GM06990 (cell line): Measurements from ENCODE around the gene RARA.

ENCODE experiments used
- DNase-seq: peaks from one replicate; pipeline ENCODE4 v3.0.0-alpha.2; 2011; ENCODE audit not compliant: insufficient read length; ENCODE audit errors: extremely low read depth
- H3K27me3 ChIP-seq: replicated peaks from 2 replicates; pipeline ENCODE4 v1.6.0; 2011; ENCODE audit warnings: low read length; ENCODE audit not compliant: control insufficient read depth, insufficient read depth
- H3K36me3 ChIP-seq: 2 replicates; pipeline ENCODE4 v1.5.1; 2011; ENCODE audit warnings: low read length; ENCODE audit not compliant: control insufficient read depth, insufficient read depth
- H3K4me3 ChIP-seq: replicated peaks from 2 replicates; pipeline ENCODE4 v1.5.1; 2011; ENCODE audit warnings: low read depth, mild to moderate bottlenecking, control low read depth, low read length
- TF ChIP-seq, protein P1 (sequence below): IDR thresholded peaks from 2 replicates; pipeline ENCODE4 v1.5.1; 2011; ENCODE audit warnings: low read length, control low read depth, mild to moderate bottlenecking, inconsistent platforms; ENCODE audit not compliant: insufficient read depth, poor library complexity, severe bottlenecking

RARA gene

DNA sequence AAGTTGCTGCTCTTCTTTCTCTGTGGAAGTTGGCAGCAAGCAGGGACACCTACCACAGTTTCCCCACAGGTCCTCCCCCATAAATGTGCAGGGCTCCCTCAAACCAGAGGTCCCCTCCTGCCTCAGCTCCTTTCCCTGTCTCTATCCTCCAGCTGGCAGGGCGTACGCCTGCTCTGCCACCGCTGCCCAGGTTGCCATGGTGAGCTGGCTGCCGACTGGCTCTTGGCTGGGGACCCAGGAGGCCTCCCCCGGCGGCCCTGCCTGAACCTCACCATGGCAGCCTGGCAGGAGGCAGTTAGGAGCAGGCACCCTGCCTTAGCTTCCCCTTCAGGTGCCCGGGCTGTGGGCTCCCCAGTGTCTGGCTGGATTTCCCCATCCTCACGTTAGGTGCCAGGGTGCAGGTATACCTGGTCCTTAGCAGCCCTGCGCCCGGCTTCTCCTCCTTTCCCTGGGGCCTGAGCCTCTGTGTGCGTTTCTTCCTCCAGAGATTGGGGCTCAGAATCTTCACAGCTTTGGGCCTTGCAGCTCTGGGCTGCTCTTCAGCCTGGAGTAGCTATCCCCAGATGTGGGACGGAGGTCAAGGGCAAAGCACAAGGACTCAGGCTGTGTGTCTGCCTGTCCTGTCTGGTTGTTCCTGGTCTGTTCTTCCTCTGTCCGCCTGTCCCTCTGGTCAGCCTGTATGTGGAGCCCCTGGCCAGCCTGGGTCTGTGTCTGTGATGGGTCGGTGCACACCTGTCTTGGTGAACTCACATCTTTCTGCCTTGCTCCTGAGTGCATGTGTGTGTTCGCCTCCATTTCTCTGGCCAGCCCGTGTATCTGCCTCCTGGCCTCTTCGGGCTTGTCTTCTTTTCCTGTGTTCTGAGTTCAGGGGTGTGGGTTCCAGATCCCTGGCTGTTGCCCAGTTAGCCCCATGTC lies 39.8 kb downstream of the RARA start:
- no peaks in the 10 kb centered on the region for H3K27me3 ChIP-seq
- TF ChIP-seq, protein P1, sequence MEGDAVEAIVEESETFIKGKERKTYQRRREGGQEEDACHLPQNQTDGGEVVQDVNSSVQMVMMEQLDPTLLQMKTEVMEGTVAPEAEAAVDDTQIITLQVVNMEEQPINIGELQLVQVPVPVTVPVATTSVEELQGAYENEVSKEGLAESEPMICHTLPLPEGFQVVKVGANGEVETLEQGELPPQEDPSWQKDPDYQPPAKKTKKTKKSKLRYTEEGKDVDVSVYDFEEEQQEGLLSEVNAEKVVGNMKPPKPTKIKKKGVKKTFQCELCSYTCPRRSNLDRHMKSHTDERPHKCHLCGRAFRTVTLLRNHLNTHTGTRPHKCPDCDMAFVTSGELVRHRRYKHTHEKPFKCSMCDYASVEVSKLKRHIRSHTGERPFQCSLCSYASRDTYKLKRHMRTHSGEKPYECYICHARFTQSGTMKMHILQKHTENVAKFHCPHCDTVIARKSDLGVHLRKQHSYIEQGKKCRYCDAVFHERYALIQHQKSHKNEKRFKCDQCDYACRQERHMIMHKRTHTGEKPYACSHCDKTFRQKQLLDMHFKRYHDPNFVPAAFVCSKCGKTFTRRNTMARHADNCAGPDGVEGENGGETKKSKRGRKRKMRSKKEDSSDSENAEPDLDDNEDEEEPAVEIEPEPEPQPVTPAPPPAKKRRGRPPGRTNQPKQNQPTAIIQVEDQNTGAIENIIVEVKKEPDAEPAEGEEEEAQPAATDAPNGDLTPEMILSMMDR, result no peak
- peaks cover 37% of the 10 kb centered on the region for H3K36me3 ChIP-seq
- no peak overlapping the region for H3K4me3 ChIP-seq
- DNase-seq, result no peak

DNA sequence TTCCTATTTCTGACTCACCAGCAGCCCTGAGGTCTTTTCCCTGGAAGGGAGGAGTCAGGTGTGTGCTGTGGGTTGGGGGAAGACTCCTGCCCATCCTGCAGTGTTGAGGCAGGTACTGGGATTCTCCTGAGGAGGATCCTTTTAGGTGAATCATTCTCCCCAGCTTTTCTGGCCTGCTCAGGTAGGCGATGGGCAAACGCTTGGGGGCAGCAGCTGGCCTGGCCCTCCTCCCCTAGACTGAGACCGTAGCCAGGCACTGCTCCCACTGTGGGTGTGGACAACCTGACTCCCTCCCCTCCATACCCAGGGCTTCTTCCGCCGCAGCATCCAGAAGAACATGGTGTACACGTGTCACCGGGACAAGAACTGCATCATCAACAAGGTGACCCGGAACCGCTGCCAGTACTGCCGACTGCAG lies 40.5 kb downstream of the RARA start:
- H3K27me3 ChIP-seq, result no peaks in the 10 kb centered on the region
- no peak overlapping the region for H3K4me3 ChIP-seq
- TF ChIP-seq, protein P1, result no peak
- no peak for DNase-seq
- H3K36me3 ChIP-seq, result peaks cover 41% of the 10 kb centered on the region

DNA sequence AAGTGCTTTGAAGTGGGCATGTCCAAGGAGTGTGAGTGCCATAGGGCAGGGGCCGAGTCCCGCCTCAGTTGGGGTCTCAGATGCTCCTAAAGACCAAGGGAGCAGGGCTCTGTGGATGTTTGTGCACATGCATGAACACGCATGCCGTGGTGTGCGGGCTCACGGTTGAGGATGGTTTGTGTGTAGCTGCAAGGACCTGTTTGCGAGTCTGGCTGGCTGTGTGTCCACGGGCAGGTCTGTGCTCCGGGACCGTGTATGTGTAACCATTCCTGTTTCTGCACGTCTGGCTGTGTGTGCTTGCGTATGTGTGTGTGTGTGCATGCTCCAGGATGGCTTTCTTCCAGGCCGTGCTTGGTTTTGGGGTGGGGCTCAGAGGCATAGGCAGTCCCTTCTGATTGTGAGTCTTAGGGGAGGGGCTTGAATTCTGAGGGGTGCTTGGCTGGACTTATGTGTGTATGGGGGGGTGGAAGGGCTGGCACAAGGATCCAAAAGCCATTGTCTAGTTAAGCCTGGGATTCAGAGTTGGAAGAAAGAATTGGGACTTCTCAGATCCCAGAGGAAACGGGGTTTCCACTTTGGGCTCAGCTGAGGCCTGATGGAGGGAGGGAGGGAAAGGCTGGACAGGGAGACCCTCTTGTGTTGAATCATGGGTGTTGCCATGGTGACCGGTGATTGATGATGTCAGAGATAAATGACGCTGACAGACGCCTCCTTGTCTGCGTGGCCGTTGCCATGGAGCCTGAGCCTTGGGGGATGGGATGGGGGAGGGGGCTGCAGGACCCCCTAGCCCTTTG lies 41.1 kb downstream of the RARA start:
- TF ChIP-seq, protein P1, result no peak
- Histone ChIP-seq H3K36me3 (peaks cover 40% of the 10 kb centered on the region), H3K27me3 (no peaks in the 10 kb centered on the region), H3K4me3 (no peak overlapping the region)
- DNase-seq, result no peak

DNA sequence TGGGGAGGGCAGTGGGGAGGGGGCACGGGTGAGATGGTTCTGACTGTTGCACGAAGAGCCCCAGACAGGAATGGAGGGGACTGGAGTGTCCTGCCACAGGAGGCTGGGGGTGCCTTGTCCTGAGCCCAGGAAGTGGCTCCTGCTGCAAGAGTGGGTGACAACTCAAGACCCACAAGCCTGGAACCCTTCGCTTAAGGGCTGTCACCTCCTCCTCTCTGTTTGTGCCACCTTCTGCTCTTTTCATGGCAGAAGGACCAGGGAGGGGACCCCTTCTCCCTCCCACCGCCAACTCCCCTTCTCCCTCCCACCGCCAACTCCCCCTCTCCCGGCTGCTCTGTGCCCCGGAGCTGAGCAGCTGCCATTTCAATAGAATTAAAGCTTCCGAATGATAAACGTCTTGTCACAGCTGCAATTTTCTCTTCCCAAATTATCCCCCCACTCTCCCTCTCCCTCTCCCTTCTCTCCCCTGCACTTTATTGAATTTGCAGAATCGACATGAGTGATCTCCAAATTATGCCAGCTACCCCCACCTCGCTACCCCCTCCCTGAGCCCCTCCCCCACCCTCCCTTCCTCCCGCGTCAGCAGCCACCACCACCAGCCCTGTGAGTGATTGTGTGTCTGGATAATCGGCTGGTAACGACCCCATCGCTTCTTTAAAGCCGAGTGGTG lies 41.8 kb downstream of the RARA start:
- TF ChIP-seq, protein P1, result no peak
- no peak for DNase-seq
- H3K36me3 ChIP-seq, result peaks cover 47% of the 10 kb centered on the region

DNA sequence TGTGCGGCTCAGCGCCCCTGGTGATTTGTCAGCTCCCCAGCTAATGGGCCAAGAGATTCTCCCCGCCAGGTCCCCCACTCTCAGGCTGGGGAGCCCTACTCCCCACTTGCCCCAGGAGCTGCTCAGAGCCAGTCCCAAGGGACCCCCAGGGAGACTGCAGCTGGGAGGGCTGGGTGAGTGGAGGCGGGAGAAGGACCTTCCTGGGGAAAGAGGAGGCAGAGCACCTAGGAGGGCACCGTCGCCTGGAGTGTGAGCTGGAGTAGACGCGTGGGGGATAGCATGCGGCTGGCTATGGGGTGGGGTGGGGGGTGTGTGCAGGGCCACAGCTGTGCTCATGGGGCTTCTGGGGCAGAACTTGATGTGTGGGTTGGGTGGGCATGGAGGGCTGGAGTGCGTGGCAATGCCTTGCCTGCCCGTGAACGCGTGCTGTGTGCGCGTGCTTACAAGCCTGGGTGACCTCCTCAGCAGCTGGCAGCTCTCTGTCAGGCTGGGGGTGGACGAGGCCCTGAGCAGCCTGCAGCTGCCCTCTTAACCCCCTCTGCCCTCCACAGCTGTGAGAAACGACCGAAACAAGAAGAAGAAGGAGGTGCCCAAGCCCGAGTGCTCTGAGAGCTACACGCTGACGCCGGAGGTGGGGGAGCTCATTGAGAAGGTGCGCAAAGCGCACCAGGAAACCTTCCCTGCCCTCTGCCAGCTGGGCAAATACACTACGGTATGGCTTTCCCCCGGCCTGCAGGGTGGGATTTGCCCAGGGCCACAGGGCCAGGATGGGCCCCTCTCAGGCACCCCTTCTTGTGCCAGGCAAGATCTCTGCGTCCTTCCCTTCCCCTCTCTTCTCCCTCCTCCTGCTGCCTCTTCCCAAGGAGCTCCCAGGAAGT lies 42.6 kb downstream of the RARA start:
- Histone ChIP-seq H3K27me3 (no peaks in the 10 kb centered on the region), H3K4me3 (no peak overlapping the region), H3K36me3 (peaks cover 50% of the 10 kb centered on the region)
- no peak for DNase-seq
- TF ChIP-seq, protein P1, result no peak

More for the DNA sequence above, 41.8 kb downstream of the RARA start:
- H3K27me3 ChIP-seq, result no peaks in the 10 kb centered on the region
- no peak overlapping the region for H3K4me3 ChIP-seq
